GM12878 (cell line): ENCODE results near the gene SBK2. TPM values are rescaled to one million over a fixed set of nuclear protein-coding genes. Genes with fewer than 3 reads are reported as not detected.

Source experiments
- BCL11A ChIP-seq: IDR thresholded peaks from 2 replicates; pipeline ENCODE4 v1.6.1; 2011; ENCODE audit warnings: low read depth, low read length
- BHLHE40 ChIP-seq, 2 experiments: fragments of 450-650 bp in 1 of 2; IDR thresholded peaks; 2 replicates each; pipeline ENCODE4 v1.6.1; 2011 to 2017; ENCODE audit warnings: low read depth in 2 of 2, borderline replicate concordance in 1 of 2, improper control_type of control experiment in 1 of 2, low read length in 1 of 2, mild to moderate bottlenecking in 1 of 2
- BMI1 ChIP-seq: fragments of 450-650 bp; IDR thresholded peaks from 2 replicates; pipeline ENCODE4 v1.6.1; 2016; ENCODE audit warnings: mild to moderate bottlenecking, moderate library complexity, borderline replicate concordance
- BRCA1 ChIP-seq: IDR thresholded peaks from 2 replicates; pipeline ENCODE4 v1.6.1; 2011; ENCODE audit warnings: low read depth, low read length, improper control_type of control experiment
- CBX5 ChIP-seq: sonication (generic); IDR thresholded peaks from 2 replicates; pipeline ENCODE4 v1.6.1; 2016; ENCODE audit warnings: low read depth, moderate library complexity, mild to moderate bottlenecking, inconsistent platforms
- CEBPB ChIP-seq, 2 experiments: fragments of 150-350 bp in 1 of 2; IDR thresholded peaks; 2 replicates each; pipeline ENCODE4 v1.6.1; 2012 to 2014; ENCODE audit warnings: low read depth in 2 of 2, low read length in 2 of 2, borderline replicate concordance in 1 of 2, inconsistent platforms in 1 of 2
- CHD4 ChIP-seq: fragments of 200-600 bp; sonication (generic); IDR thresholded peaks from 2 replicates; pipeline ENCODE4 v1.6.1; 2016; ENCODE audit warnings: mild to moderate bottlenecking
- E4F1 ChIP-seq: fragments of 450-650 bp; IDR thresholded peaks from 2 replicates; pipeline ENCODE4 v1.6.1; 2018; ENCODE audit warnings: borderline replicate concordance, mild to moderate bottlenecking; ENCODE audit not compliant: partially characterized antibody
- ELK1 ChIP-seq: IDR thresholded peaks from 2 replicates; pipeline ENCODE4 v1.6.1; 2012; ENCODE audit warnings: low read depth, low read length, improper control_type of control experiment
- IKZF1 ChIP-seq: fragments of 450-650 bp; conservative IDR thresholded peaks from 2 replicates; pipeline ENCODE4 v1.6.1; 2017; ENCODE audit warnings: antibody characterized with exemption, mild to moderate bottlenecking
- IRF5 ChIP-seq: fragments of 450-650 bp; IDR thresholded peaks from 2 replicates; pipeline ENCODE4 v1.6.1; 2017; ENCODE audit warnings: borderline replicate concordance
- MEF2A ChIP-seq: IDR thresholded peaks from 2 replicates; pipeline ENCODE4 v1.6.1; 2011; ENCODE audit warnings: low read depth, mild to moderate bottlenecking, low read length, moderate library complexity; ENCODE audit not compliant: insufficient read depth
- MEF2B ChIP-seq: fragments of 450-650 bp; IDR thresholded peaks from 2 replicates; pipeline ENCODE4 v1.6.1; 2018; ENCODE audit warnings: mild to moderate bottlenecking, moderate library complexity; ENCODE audit not compliant: partially characterized antibody, poor library complexity, severe bottlenecking
- MXI1 ChIP-seq: fragments of 150-350 bp; IDR thresholded peaks from 2 replicates; pipeline ENCODE4 v1.6.1; 2011; ENCODE audit warnings: low read depth, mild to moderate bottlenecking, inconsistent platforms, low read length, improper control_type of control experiment
- NBN ChIP-seq: fragments of 450-650 bp; IDR thresholded peaks from 2 replicates; pipeline ENCODE4 v1.6.1; 2016
- PAX5 ChIP-seq: IDR thresholded peaks from 2 replicates; pipeline ENCODE4 v1.6.1; 2011; ENCODE audit warnings: low read depth, low read length, borderline replicate concordance
- PML ChIP-seq: IDR thresholded peaks from 2 replicates; pipeline ENCODE4 v1.6.1; 2012; ENCODE audit warnings: low read length, inconsistent platforms
- RAD21 ChIP-seq: IDR thresholded peaks from 2 replicates; pipeline ENCODE4 v1.6.1; 2011; ENCODE audit warnings: mild to moderate bottlenecking, low read depth, low read length, moderate library complexity; ENCODE audit not compliant: insufficient read depth
- RFX5 ChIP-seq: IDR thresholded peaks from 2 replicates; pipeline ENCODE4 v1.6.1; 2011; ENCODE audit warnings: low read depth, low read length, improper control_type of control experiment
- RUNX3 ChIP-seq: IDR thresholded peaks from 2 replicates; pipeline ENCODE4 v1.6.1; 2012; ENCODE audit warnings: low read length, inconsistent platforms
- SREBF2 ChIP-seq: IDR thresholded peaks from 2 replicates; pipeline ENCODE4 v1.6.1; 2012; ENCODE audit warnings: mild to moderate bottlenecking, low read length
- STAT3 ChIP-seq: IDR thresholded peaks from 2 replicates; pipeline ENCODE4 v1.6.1; 2011; ENCODE audit warnings: low read depth, low read length, improper control_type of control experiment
- USF2 ChIP-seq: IDR thresholded peaks from 2 replicates; pipeline ENCODE4 v1.6.1; 2011; ENCODE audit warnings: low read depth, low read length, improper control_type of control experiment, borderline replicate concordance
- YBX1 ChIP-seq: fragments of 450-650 bp; IDR thresholded peaks from 2 replicates; pipeline ENCODE4 v1.6.1; 2016; ENCODE audit warnings: antibody characterized with exemption
- ZNF217 ChIP-seq: fragments of 450-650 bp; IDR thresholded peaks from 2 replicates; pipeline ENCODE4 v1.6.1; 2017; ENCODE audit warnings: antibody characterized with exemption, mild to moderate bottlenecking
- ZSCAN29 ChIP-seq: fragments of 450-650 bp; IDR thresholded peaks from 2 replicates; pipeline ENCODE4 v1.6.1; 2017; ENCODE audit warnings: mild to moderate bottlenecking, moderate library complexity
- polyA plus RNA-seq, 11 experiments: library from polyadenylated mRNA; depleted of rRNA in 4 of 11; unstranded in 6 of 11; stranded (reverse) in 5 of 11; fragments of >200 nt; fragmentation: Nextera tagmentation in 4 of 11; fragmentation: Illumina TruSeq in 1 of 11; extraction: Ambion mirVana in 4 of 11; extraction: Trizol in 1 of 11; gene quantifications; 1 replicate in 1 of 11; 2 replicates in 10 of 11; pipeline versions ENCODE4 v1.2.1 to v1.2.3, GENCODE V29; 2011 to 2016; ENCODE audit warnings: inconsistent platforms in 2 of 11, missing spikeins in 2 of 11, low read depth in 1 of 11
- total RNA-seq, 4 experiments: library from RNA; depleted of rRNA in 3 of 4; stranded (reverse); fragments of >200 nt in 3 of 4; fragmentation: Illumina TruSeq in 1 of 4; extraction: Trizol in 1 of 4; gene quantifications; 2 replicates each; pipeline versions ENCODE4 v1.2.1 to v1.2.3, GENCODE V29; 2013 to 2021

SBK2 gene
- total and polyA plus RNA-seq, 10 of the 15 experiments (the other 5 are each of a cell fraction or from before 2014, with no cell fraction given) = not detected

GRCh38 chr19:55516878-55517620, 19.9 kb downstream of the SBK2 start (continued):
- TF ChIP-seq IKZF1 (peak; percentile 55; the same call in 1 of the 2 replicates), RFX5 (peak; percentile 100), BRCA1 (no peak), CBX5 (no peak), CEBPB (IDR thresholded peaks at IDR 0.05; ENCODE audit: borderline replicate concordance in 1 of 2, low read depth in 2 of 2, low read length in 2 of 2) (peak in 1 of 2 experiments; percentile 94; a peak in 1 of 4 replicates), PAX5 (no peak), ZNF217 (no peak), RAD21 (peak; percentile 96), PML (no peak), E4F1 (no peak), MEF2B (no peak), ZSCAN29 (no peak), STAT3 (no peak), BHLHE40 (IDR thresholded peaks at IDR 0.05; ENCODE audit: borderline replicate concordance in 1 of 2, low read depth in 2 of 2, low read length in 1 of 2) (peak; percentile 83 to 88), RUNX3 (peak; percentile 21), IRF5 (no peak), ELK1 (no peak), SREBF2 (no peak), USF2 (no peak), BMI1 (no peak), MEF2A (0 out of 2 replicates have a peak, but pooled peaks have one; percentile 33), YBX1 (no peak), MXI1 (no peak), BCL11A (no peak), CHD4 (no peak), NBN (peak; percentile 74)
